HG03196 (cell line): Measurements from ENCODE around the gene TTC22.
A peak's percentile ranks its signal among the peaks of the same experiment; 100 is the strongest.

ENCODE experiments used
- ATAC-seq: cut with Tn5 transposase; IDR thresholded peaks from one replicate; pipeline ENCODE4 v1.9.1; 2021; ENCODE audit not compliant: unreplicated experiment

Gene TTC22

GRCh38 chr1:54808443-54809207, 7.5 kb upstream of the TTC22 start:
- ATAC-seq, result no peak

- ATAC-seq, result no peak
Observed at GRCh38 chr1:54807756-54808155, 6.6 kb upstream of the TTC22 start.

GRCh38 chr1:54806931-54807611, 5.9 kb upstream of the TTC22 start:
- no peak for ATAC-seq

- no peak for ATAC-seq
Observed at GRCh38 chr1:54805981-54806381, 4.9 kb upstream of the TTC22 start.

- ATAC-seq, result no peak
Observed at GRCh38 chr1:54805466-54805865, 4.3 kb upstream of the TTC22 start.

GRCh38 chr1:54804471-54805132, 3.5 kb upstream of the TTC22 start:
- peak; percentile 40 for ATAC-seq

- no peak for ATAC-seq
Observed at GRCh38 chr1:54803761-54804470, 2.8 kb upstream of the TTC22 start.

GRCh38 chr1:54800041-54800898, 853 bp downstream of the TTC22 start:
- no peak for ATAC-seq

GRCh38 chr1:54798769-54799641, 2.1 kb downstream of the TTC22 start:
- no peak for ATAC-seq

GRCh38 chr1:54798206-54798605, 2.9 kb downstream of the TTC22 start:
- ATAC-seq, result no peak

- ATAC-seq, result no peak
Observed at GRCh38 chr1:54796902-54797301, 4.2 kb downstream of the TTC22 start.

GRCh38 chr1:54795841-54796468, 5.2 kb downstream of the TTC22 start:
- ATAC-seq, result no peak

GRCh38 chr1:54795356-54795665, 5.8 kb downstream of the TTC22 start:
- ATAC-seq, result no peak

- no peak for ATAC-seq
Observed at GRCh38 chr1:54794451-54795355, 6.4 kb downstream of the TTC22 start.

GRCh38 chr1:54792686-54793282, 8.3 kb downstream of the TTC22 start:
- ATAC-seq, result no peak

GRCh38 chr1:54791880-54792522, 9.1 kb downstream of the TTC22 start:
- no peak for ATAC-seq

GRCh38 chr1:54788459-54788858, 12.7 kb downstream of the TTC22 start:
- no peak for ATAC-seq
